Right lobe of liver (tissue), 4 donors: ENCODE data around the gene UNC13B.

Source experiments
- CTCF ChIP-seq, 4 donors: fragments of 200-600 bp in 3 of 4; fragments of 450-650 bp in 1 of 4; IDR thresholded peaks; one replicate each; pipeline versions ENCODE4 v1.5.1 to v1.8.0; 2016 to 2022; ENCODE audit warnings: antibody characterized with exemption in 4 of 4, mild to moderate bottlenecking in 2 of 4
- POLR2A ChIP-seq: fragments of 450-650 bp; IDR thresholded peaks from one replicate; pipeline ENCODE4 v1.6.1; 2017; ENCODE audit warnings: antibody characterized with exemption, mild to moderate bottlenecking
- donor health status: DM: no; HTN: no; CAD: no.
- donor health status: DM: no; HTN: no; CAD: no.
- donor health status: DM: no; HTN: yes; CAD: no.

DNA sequence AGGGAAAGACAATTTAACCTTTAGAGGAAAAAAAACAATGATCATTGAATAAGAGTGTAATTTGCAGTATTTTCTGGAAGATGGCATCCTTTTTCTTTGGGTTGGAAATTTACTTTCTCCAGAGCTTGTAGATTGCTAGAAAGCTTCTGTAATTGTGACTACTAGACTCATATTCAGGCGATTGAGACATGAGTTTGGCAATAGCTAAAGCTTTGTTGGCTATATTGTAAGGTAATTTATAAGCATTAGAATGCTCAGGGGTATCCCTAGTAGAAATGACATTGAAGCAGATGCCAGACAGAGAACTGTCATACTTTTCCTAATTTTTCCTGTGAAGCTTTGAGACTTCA lies 115.3 kb downstream of the UNC13B start:
- TF ChIP-seq CTCF (IDR thresholded peaks at IDR 0.05) (no peak), POLR2A (no peak)
